HepG2 (cell line): ENCODE results near the gene SHMT1. TPM values are rescaled to one million over a fixed set of nuclear protein-coding genes. Genes with fewer than 3 reads are reported as not detected.

Experiments used
- ATAD3A ChIP-seq: sonication (generic); formaldehyde crosslinking; IDR thresholded peaks from 2 replicates; pipeline ENCODE4 v1.4.0; 2020; ENCODE audit warnings: missing genetic modification reagents
- BCL6 ChIP-seq: IDR thresholded peaks from 2 replicates; pipeline ENCODE4 v1.6.1; 2016; ENCODE audit warnings: missing genetic modification reagents, missing compliant biosample characterization
- BCLAF1 ChIP-seq: fragments of 450-650 bp; IDR thresholded peaks from 2 replicates; pipeline ENCODE4 v1.6.1; 2017; ENCODE audit warnings: mild to moderate bottlenecking
- KAT2B ChIP-seq: fragments of 150-350 bp; IDR thresholded peaks from 2 replicates; pipeline ENCODE4 v1.6.1; 2014; ENCODE audit warnings: low read depth, low read length, borderline replicate concordance
- PAF1 ChIP-seq: IDR thresholded peaks from 2 replicates; pipeline ENCODE4 v1.6.1; 2016; ENCODE audit warnings: missing genetic modification reagents, missing compliant biosample characterization
- PCBP2 ChIP-seq: fragments of 200-400 bp; formaldehyde crosslinking; optimal IDR thresholded peaks from 2 replicates; pipeline ENCODE3; 2018; ENCODE audit warnings: low read length, low read depth; ENCODE audit not compliant: poor library complexity, severe bottlenecking
- POLR2AphosphoS2 ChIP-seq: IDR thresholded peaks from 2 replicates; pipeline ENCODE4 v1.6.1; 2011; ENCODE audit warnings: low read depth, low read length, improper control_type of control experiment
- TOE1 ChIP-seq: sonication (generic); formaldehyde crosslinking; IDR thresholded peaks from 2 replicates; pipeline ENCODE4 v1.4.0; 2020; ENCODE audit warnings: mild to moderate bottlenecking, missing genetic modification reagents
- TRAFD1 ChIP-seq: sonication (generic); formaldehyde crosslinking; IDR thresholded peaks from 2 replicates; pipeline ENCODE4 v1.5.1; 2020; ENCODE audit warnings: missing genetic modification reagents, mild to moderate bottlenecking, borderline replicate concordance
- ZBTB42 ChIP-seq: sonication (generic); formaldehyde crosslinking; IDR thresholded peaks from 2 replicates; pipeline ENCODE4 v1.5.0; 2020; ENCODE audit warnings: mild to moderate bottlenecking, missing genetic modification reagents
- ZNF354B ChIP-seq: sonication (generic); formaldehyde crosslinking; IDR thresholded peaks from 2 replicates; pipeline ENCODE4 v1.8.0; 2022; ENCODE audit warnings: mild to moderate bottlenecking, missing genetic modification reagents
- ZNF510 ChIP-seq: sonication (generic); formaldehyde crosslinking; IDR thresholded peaks from 2 replicates; pipeline ENCODE4 v1.4.0; 2020; ENCODE audit warnings: low read depth, mild to moderate bottlenecking, missing genetic modification reagents
- ZNF816 ChIP-seq: sonication (generic); formaldehyde crosslinking; IDR thresholded peaks from 2 replicates; pipeline ENCODE4 v1.8.0; 2022; ENCODE audit warnings: missing genetic modification reagents, mild to moderate bottlenecking, borderline replicate concordance
- ZNF878 ChIP-seq: sonication (generic); formaldehyde crosslinking; IDR thresholded peaks from 2 replicates; pipeline ENCODE4 v1.8.1; 2023; ENCODE audit warnings: mild to moderate bottlenecking, missing genetic modification reagents, moderate library complexity
- ZSCAN30 ChIP-seq: sonication (generic); formaldehyde crosslinking; IDR thresholded peaks from 2 replicates; pipeline ENCODE4 v1.5.0; 2020; ENCODE audit warnings: mild to moderate bottlenecking, missing genetic modification reagents
- polyA plus RNA-seq, 8 experiments: library from polyadenylated mRNA; depleted of rRNA in 3 of 8; stranded (reverse) in 7 of 8; unstranded in 1 of 8; fragments of >200 nt; fragmentation: Illumina TruSeq in 4 of 8; extraction: Trizol in 4 of 8; gene quantifications; 2 replicates each; pipeline versions ENCODE4 v1.2.1 to v1.2.3, GENCODE V29; 2011 to 2016; ENCODE audit warnings: low read depth in 4 of 8, missing spikeins in 1 of 8, mixed read lengths in 1 of 8; ENCODE audit not compliant: insufficient read depth in 1 of 8
- total RNA-seq, 5 experiments: library from RNA; depleted of rRNA; stranded (reverse); fragments of >200 nt; fragmentation: Illumina TruSeq; extraction: Trizol; gene quantifications; 2 replicates each; pipeline ENCODE4 v1.2.3, GENCODE V29; 2016; ENCODE audit warnings: low read depth in 1 of 5
- TF ChIP-seq, protein P1 (sequence below): sonication (generic); formaldehyde crosslinking; IDR thresholded peaks from 2 replicates; pipeline ENCODE4 v1.5.0; 2020; ENCODE audit warnings: missing genetic modification reagents, mild to moderate bottlenecking, borderline replicate concordance
- TF ChIP-seq, protein P2 (sequence below): sonication (generic); formaldehyde crosslinking; IDR thresholded peaks from 2 replicates; pipeline ENCODE4 v1.5.0; 2020; ENCODE audit warnings: mild to moderate bottlenecking, missing genetic modification reagents
- TF ChIP-seq, protein P3 (sequence below): IDR thresholded peaks from 2 replicates; pipeline ENCODE4 v1.6.1; 2016; ENCODE audit warnings: mild to moderate bottlenecking

SHMT1 gene
- total and polyA plus RNA-seq, 2 of the 13 experiments (the other 11 are each of a cell fraction or from before 2014, with no cell fraction given) = 21.3 to 48.8 TPM

DNA sequence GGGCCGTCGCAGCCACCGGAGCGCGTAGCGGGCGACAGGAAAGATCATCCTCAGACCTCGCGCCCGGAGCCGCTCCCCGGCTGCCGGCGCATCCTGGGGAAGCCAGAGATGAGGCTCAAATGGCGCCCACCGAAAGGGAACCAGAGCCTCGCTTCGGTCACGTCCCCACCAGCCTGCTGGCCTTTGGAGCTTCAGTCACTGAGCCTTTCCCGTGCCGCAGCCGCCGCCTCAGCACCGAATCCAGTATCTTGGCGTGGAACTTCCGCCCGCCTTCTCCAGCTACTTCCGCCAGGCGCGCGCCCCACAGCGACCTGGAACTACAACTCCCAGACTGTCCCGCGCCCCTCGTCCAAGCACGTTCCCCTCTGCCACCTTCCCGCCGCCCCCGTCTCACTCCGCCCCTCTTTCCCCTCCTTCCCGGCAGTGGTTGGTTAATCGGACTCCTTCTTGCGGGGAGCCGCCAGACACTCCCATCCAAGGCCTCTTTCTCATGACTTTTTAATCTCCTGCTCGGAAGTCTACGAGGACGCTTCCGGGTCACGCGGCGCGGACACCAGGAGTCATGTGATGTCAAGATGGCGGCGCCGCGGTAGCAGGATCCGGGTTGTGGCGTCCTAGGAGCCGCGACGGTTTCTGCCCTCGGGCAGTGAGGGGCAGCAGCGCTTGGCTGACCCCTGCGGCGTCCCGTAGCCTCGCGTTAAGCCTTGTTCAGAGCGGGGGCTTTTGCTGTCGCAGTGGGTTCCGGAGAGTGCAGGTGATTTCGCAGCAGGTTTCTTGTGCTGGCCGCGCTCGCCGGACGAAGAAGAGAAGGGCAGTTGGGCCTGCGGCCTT, 48.4 kb downstream of the SHMT1 start, which contains the start of the genes SMCR8 and TOP3A (continued):
- TF ChIP-seq, protein P1, sequence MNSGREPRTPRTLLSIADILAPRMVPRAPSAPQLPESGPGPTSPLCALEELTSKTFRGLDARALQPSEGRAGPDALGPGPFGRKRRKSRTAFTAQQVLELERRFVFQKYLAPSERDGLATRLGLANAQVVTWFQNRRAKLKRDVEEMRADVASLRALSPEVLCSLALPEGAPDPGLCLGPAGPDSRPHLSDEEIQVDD = no peak
- no peak; the same call in 1 of the 2 replicates for TF ChIP-seq BCL6 (CRISPR knock-in tag)
- TF ChIP-seq TOE1 (CRISPR knock-in tag) = no peak
- no peak for TF ChIP-seq KAT2B
- TF ChIP-seq BCLAF1 = no peak
- TF ChIP-seq POLR2AphosphoS2 = no peak
- TF ChIP-seq ZNF510 = no peak
- TF ChIP-seq, protein P2, sequence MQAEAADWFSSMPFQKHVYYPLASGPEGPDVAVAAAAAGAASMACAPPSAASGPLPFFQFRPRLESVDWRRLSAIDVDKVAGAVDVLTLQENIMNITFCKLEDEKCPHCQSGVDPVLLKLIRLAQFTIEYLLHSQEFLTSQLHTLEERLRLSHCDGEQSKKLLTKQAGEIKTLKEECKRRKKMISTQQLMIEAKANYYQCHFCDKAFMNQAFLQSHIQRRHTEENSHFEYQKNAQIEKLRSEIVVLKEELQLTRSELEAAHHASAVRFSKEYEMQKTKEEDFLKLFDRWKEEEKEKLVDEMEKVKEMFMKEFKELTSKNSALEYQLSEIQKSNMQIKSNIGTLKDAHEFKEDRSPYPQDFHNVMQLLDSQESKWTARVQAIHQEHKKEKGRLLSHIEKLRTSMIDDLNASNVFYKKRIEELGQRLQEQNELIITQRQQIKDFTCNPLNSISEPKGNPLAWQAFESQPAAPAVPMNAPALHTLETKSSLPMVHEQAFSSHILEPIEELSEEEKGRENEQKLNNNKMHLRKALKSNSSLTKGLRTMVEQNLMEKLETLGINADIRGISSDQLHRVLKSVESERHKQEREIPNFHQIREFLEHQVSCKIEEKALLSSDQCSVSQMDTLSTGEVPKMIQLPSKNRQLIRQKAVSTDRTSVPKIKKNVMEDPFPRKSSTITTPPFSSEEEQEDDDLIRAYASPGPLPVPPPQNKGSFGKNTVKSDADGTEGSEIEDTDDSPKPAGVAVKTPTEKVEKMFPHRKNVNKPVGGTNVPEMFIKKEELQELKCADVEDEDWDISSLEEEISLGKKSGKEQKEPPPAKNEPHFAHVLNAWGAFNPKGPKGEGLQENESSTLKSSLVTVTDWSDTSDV (CRISPR knock-in tag) = 0 out of 2 replicates have a peak, but pooled peaks have one; percentile 2
- TF ChIP-seq PAF1 (CRISPR knock-in tag) = no peak
- peak; percentile 78 for TF ChIP-seq ZNF878
- 0 out of 2 replicates have a peak, but pooled peaks have one; percentile 58 for TF ChIP-seq ZNF354B (CRISPR knock-in tag)
- 0 out of 2 replicates have a peak, but pooled peaks have one; percentile 11 for TF ChIP-seq ZBTB42 (CRISPR knock-in tag)
- no peak; the same call in none of the 2 replicates for TF ChIP-seq TRAFD1 (CRISPR knock-in tag)
- TF ChIP-seq ZSCAN30 (CRISPR knock-in tag) = peak; percentile 96
- TF ChIP-seq ATAD3A (CRISPR knock-in tag) = no peak
- TF ChIP-seq ZNF816 (CRISPR knock-in tag) = no peak
- TF ChIP-seq, protein P3, sequence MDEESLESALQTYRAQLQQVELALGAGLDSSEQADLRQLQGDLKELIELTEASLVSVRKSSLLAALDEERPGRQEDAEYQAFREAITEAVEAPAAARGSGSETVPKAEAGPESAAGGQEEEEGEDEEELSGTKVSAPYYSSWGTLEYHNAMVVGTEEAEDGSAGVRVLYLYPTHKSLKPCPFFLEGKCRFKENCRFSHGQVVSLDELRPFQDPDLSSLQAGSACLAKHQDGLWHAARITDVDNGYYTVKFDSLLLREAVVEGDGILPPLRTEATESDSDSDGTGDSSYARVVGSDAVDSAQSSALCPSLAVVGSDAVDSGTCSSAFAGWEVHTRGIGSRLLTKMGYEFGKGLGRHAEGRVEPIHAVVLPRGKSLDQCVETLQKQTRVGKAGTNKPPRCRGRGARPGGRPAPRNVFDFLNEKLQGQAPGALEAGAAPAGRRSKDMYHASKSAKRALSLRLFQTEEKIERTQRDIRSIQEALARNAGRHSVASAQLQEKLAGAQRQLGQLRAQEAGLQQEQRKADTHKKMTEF (CRISPR knock-in tag) = peak; percentile 78
- TF ChIP-seq PCBP2 = no peak
